T-helper 1 cell (primary cell): ENCODE measurements around the gene CARNS1.
"Not testable (repeated sequence)": the region's sequence is repeated elsewhere in the genome, so short reads cannot be mapped to it uniquely, and the experiment has no call there.

ENCODE experiments used
- DNase-seq, 5 donors: peaks; one replicate each; pipeline ENCODE4 v3.0.0-alpha.2; 2012 to 2020

CARNS1 gene

GRCh38 chr11:67396587-67397389 lies 18.7 kb upstream of the CARNS1 start:
- DNase-seq = no peak

GRCh38 chr11:67397536-67397935 lies 17.9 kb upstream of the CARNS1 start:
- DNase-seq = no peak

- DNase-seq = no peak
Measured at GRCh38 chr11:67397986-67398660, 17.4 kb upstream of the CARNS1 start.

- no peak for DNase-seq
Measured at GRCh38 chr11:67398661-67399563, 16.6 kb upstream of the CARNS1 start.

- no peak for DNase-seq
Measured at GRCh38 chr11:67400251-67400941, 15.1 kb upstream of the CARNS1 start.

- no peak for DNase-seq
Measured at GRCh38 chr11:67400942-67401494, 14.5 kb upstream of the CARNS1 start.

- DNase-seq = peak; percentile 86 to 94 (median 88)
Measured at GRCh38 chr11:67401495-67402191, 13.8 kb upstream of the CARNS1 start, which contains the start of gene PPP1CA. Gene PPP1CA, minus strand, starts transcription at chr11:67401858. Its CDS starts 76 bp downstream, at chr11:67401782.

- not testable (repeated sequence) for DNase-seq
Measured at GRCh38 chr11:67402192-67402839, 13.2 kb upstream of the CARNS1 start.

- DNase-seq = not testable (repeated sequence)
Measured at GRCh38 chr11:67403085-67403484, 12.4 kb upstream of the CARNS1 start.

GRCh38 chr11:67404515-67405195 lies 10.8 kb upstream of the CARNS1 start:
- DNase-seq = peak in 1 of 5 donors; percentile 72

- DNase-seq = peak in 1 of 5 donors; percentile 44
Measured at GRCh38 chr11:67405196-67405567, 10.3 kb upstream of the CARNS1 start.

GRCh38 chr11:67405688-67406339 lies 9.7 kb upstream of the CARNS1 start:
- DNase-seq = no peak

- no peak for DNase-seq
Measured at GRCh38 chr11:67406420-67406968, 9.0 kb upstream of the CARNS1 start.

- DNase-seq = peak in 1 of 5 donors; percentile 39
Measured at GRCh38 chr11:67406969-67407687, 8.3 kb upstream of the CARNS1 start.

GRCh38 chr11:67407688-67408163 lies 7.8 kb upstream of the CARNS1 start:
- peak in 1 of 5 donors; percentile 47 for DNase-seq

- peak in 1 of 5 donors; percentile 52 for DNase-seq
Measured at GRCh38 chr11:67408437-67409200, 6.9 kb upstream of the CARNS1 start.

- peak; percentile 48 to 92 (median 57) for DNase-seq
Measured at GRCh38 chr11:67409261-67409666, 6.2 kb upstream of the CARNS1 start.
